HG02938 (cell line): Measurements from ENCODE around the gene LARP4B.

Experiments
- ATAC-seq: cut with Tn5 transposase; IDR thresholded peaks from one replicate; pipeline ENCODE4 v1.9.1; 2021; ENCODE audit warnings: mild to moderate bottlenecking, moderate library complexity; ENCODE audit not compliant: unreplicated experiment

The LARP4B gene

GRCh38 chr10:870564-871166, 60.8 kb downstream of the LARP4B start:
- ATAC-seq, result no peak

- ATAC-seq, result no peak
These were observed 62.3 kb downstream of the LARP4B start for GRCh38 chr10:869171-869570.

GRCh38 chr10:867807-868206, 63.7 kb downstream of the LARP4B start:
- ATAC-seq, result no peak

GRCh38 chr10:866577-866941, 64.9 kb downstream of the LARP4B start:
- ATAC-seq, result no peak

- no peak for ATAC-seq
These were observed 65.5 kb downstream of the LARP4B start for GRCh38 chr10:865924-866576.

- no peak for ATAC-seq
These were observed 66.2 kb downstream of the LARP4B start for GRCh38 chr10:865257-865656.

- no peak for ATAC-seq
These were observed 71.0 kb downstream of the LARP4B start for GRCh38 chr10:860519-860918.

- ATAC-seq, result no peak
These were observed 74.9 kb downstream of the LARP4B start for GRCh38 chr10:856416-857157.

- no peak for ATAC-seq
These were observed 75.8 kb downstream of the LARP4B start for GRCh38 chr10:855671-856070.

GRCh38 chr10:855079-855478, 76.4 kb downstream of the LARP4B start:
- ATAC-seq, result no peak

- no peak for ATAC-seq
These were observed 78.5 kb downstream of the LARP4B start for GRCh38 chr10:853017-853416.

GRCh38 chr10:852386-852785, 79.1 kb downstream of the LARP4B start:
- peak; percentile 26 for ATAC-seq

- ATAC-seq, result peak; percentile 88
These were observed 79.6 kb downstream of the LARP4B start for GRCh38 chr10:851901-852300.

- no peak for ATAC-seq
These were observed 81.4 kb downstream of the LARP4B start for GRCh38 chr10:850093-850492.

- ATAC-seq, result no peak
These were observed 83.6 kb downstream of the LARP4B start for GRCh38 chr10:847868-848267.

GRCh38 chr10:846126-846685, 85.3 kb downstream of the LARP4B start:
- no peak for ATAC-seq

GRCh38 chr10:845526-845925, 86.0 kb downstream of the LARP4B start:
- ATAC-seq, result no peak

- ATAC-seq, result no peak
These were observed 87.0 kb downstream of the LARP4B start for GRCh38 chr10:844552-844951.

GRCh38 chr10:843703-844102, 87.8 kb downstream of the LARP4B start:
- no peak for ATAC-seq

- ATAC-seq, result no peak
These were observed 88.7 kb downstream of the LARP4B start for GRCh38 chr10:842795-843194.

GRCh38 chr10:841535-841934, 90.0 kb downstream of the LARP4B start:
- ATAC-seq, result no peak
